ENCODE data around the gene STRADB.

- TF ChIP-seq CTCF (IDR thresholded peaks at IDR 0.05; ENCODE audit: insufficient read depth, low read length, poor library complexity, severe bottlenecking): no peak
- no peak for TF ChIP-seq EZH2phosphoT487 (conservative IDR thresholded peaks at IDR 0.05; ENCODE audit: low read length)
Measured at GRCh38 chr2:201517094-201517493, 65.6 kb downstream of the STRADB start.

Data from SU-DHL-6 (cell line).